Activated naive CD8-positive, alpha-beta T cell treated with anti-CD3 and anti-CD28 coated beads, Interleukin-2, amount 10 ng/mL, durations not matched to agents 7 days and 5 days (primary cell): ENCODE results near the gene OR52K2. TPM values are rescaled to one million over a fixed set of nuclear protein-coding genes. Genes with fewer than 3 reads are reported as not detected.

Experiments used
- ATAC-seq: fragments of 150-1000 bp; cut with Tn5 transposase; one replicate; pipeline ENCODE4 v1.10.0; 2021; ENCODE audit warnings: low read depth, moderate library complexity
- POLR2A ChIA-PET: fragments of 350-600 bp; sonication (Branson Sonifier 250); formaldehyde crosslinking; loops from one replicate; lab custom pipeline; 2021; ENCODE audit warnings: antibody characterized with exemption; lab: Charles Lee
- DNase-seq: peaks from one replicate; pipeline ENCODE4 v3.0.0; 2021
- H3K27ac Mint-ChIP-seq: one replicate; pipeline ENCODE4 v1.8.0; 2022; ENCODE audit warnings: mild to moderate bottlenecking, mixed read lengths
- H3K27me3 Mint-ChIP-seq: one replicate; pipeline ENCODE4 v1.8.0; 2022; ENCODE audit warnings: mild to moderate bottlenecking, moderate library complexity, mixed read lengths
- H3K36me3 Mint-ChIP-seq: one replicate; pipeline ENCODE4 v1.8.0; 2021; ENCODE audit warnings: mild to moderate bottlenecking, mixed read lengths
- H3K4me1 Mint-ChIP-seq: one replicate; pipeline ENCODE4 v1.8.0; 2021; ENCODE audit warnings: mixed read lengths
- H3K4me3 Mint-ChIP-seq: one replicate; pipeline ENCODE4 v1.8.0; 2022; ENCODE audit warnings: mild to moderate bottlenecking, moderate library complexity, mixed read lengths
- H3K9me3 Mint-ChIP-seq: one replicate; pipeline ENCODE4 v1.8.0; 2021; ENCODE audit warnings: mixed read lengths
- total RNA-seq, 2 experiments: library from RNA; stranded (reverse); gene quantifications; one replicate each; pipeline ENCODE4 v1.2.3, GENCODE V29; 2021

OR52K2 gene
- total RNA-seq, 2 experiments from 2014 or later, result not detected

GRCh38 chr11:4491878-4492606 lies 42.9 kb downstream of the OR52K2 start:
- Mint-ChIP-seq H3K4me3 (no peak overlapping the region), H3K27ac (no peak overlapping the region), H3K9me3 (no peaks in the 10 kb centered on the region), H3K36me3 (no peaks in the 10 kb centered on the region), H3K27me3 (peaks cover 16% of the 10 kb centered on the region), H3K4me1 (peaks cover 2% of the 10 kb centered on the region)
- POLR2A ChIA-PET, result interaction anchor here (1.1 kb wide), 1 partner anchor 305 kb away, joined by 3 read pairs; no protein-coding TSS in a partner anchor
- DNase-seq, result no peak
- no peak for ATAC-seq

- DNase-seq (no peak), ATAC-seq (no peak)
- POLR2A ChIA-PET, result no interaction called here
- no peaks in the 10 kb centered on the region for H3K36me3 Mint-ChIP-seq
- no peak overlapping the region for H3K27ac Mint-ChIP-seq
- peaks cover 16% of the 10 kb centered on the region for H3K27me3 Mint-ChIP-seq
- H3K9me3 Mint-ChIP-seq, result no peaks in the 10 kb centered on the region
- H3K4me3 Mint-ChIP-seq, result no peak overlapping the region
- H3K4me1 Mint-ChIP-seq, result peaks cover 2% of the 10 kb centered on the region
Measured at GRCh38 chr11:4493480-4493818, 44.4 kb downstream of the OR52K2 start.

- H3K4me3 Mint-ChIP-seq, result no peak overlapping the region
- H3K27ac Mint-ChIP-seq, result no peak overlapping the region
- ATAC-seq (no peak), DNase-seq (no peak)
- no peaks in the 10 kb centered on the region for H3K36me3 Mint-ChIP-seq
- no peaks in the 10 kb centered on the region for H3K9me3 Mint-ChIP-seq
- peaks cover 2% of the 10 kb centered on the region for H3K4me1 Mint-ChIP-seq
- peaks cover 16% of the 10 kb centered on the region for H3K27me3 Mint-ChIP-seq
- POLR2A ChIA-PET, result no interaction called here
Measured at GRCh38 chr11:4495487-4495886, 46.4 kb downstream of the OR52K2 start.

GRCh38 chr11:4495986-4496385 lies 46.9 kb downstream of the OR52K2 start:
- no peaks in the 10 kb centered on the region for H3K36me3 Mint-ChIP-seq
- H3K27ac Mint-ChIP-seq, result no peak overlapping the region
- POLR2A ChIA-PET, result no interaction called here

GRCh38 chr11:4496557-4497248 lies 47.6 kb downstream of the OR52K2 start:
- no peaks in the 10 kb centered on the region for H3K9me3 Mint-ChIP-seq

More at GRCh38 chr11:4495986-4496385, 46.9 kb downstream of the OR52K2 start:
- ATAC-seq, result no peak
- DNase-seq, result no peak
- H3K27me3 Mint-ChIP-seq, result peaks cover 16% of the 10 kb centered on the region
- H3K9me3 Mint-ChIP-seq, result no peaks in the 10 kb centered on the region
- no peak overlapping the region for H3K4me3 Mint-ChIP-seq
- peaks cover 2% of the 10 kb centered on the region for H3K4me1 Mint-ChIP-seq

More at GRCh38 chr11:4496557-4497248, 47.6 kb downstream of the OR52K2 start:
- POLR2A ChIA-PET, result no interaction called here
- peaks cover 16% of the 10 kb centered on the region for H3K27me3 Mint-ChIP-seq
- H3K27ac Mint-ChIP-seq, result no peak overlapping the region
- ATAC-seq, result no peak
- DNase-seq, result no peak
- H3K4me1 Mint-ChIP-seq, result peaks cover 2% of the 10 kb centered on the region
- no peaks in the 10 kb centered on the region for H3K36me3 Mint-ChIP-seq
- H3K4me3 Mint-ChIP-seq, result no peak overlapping the region

Other genes with a start within 250 kb of the OR52K2 start
- gene OR52B4, start 80.9 kb upstream of the OR52K2 start, total RNA-seq, result not detected
- gene TRIM21, start 55.6 kb upstream of the OR52K2 start, total RNA-seq, result 10 to 100 TPM; 51.6 to 56.4 TPM
- gene OR52K1, start 33.4 kb downstream of the OR52K2 start, total RNA-seq, result not detected
- not detected for gene OR52M1, start 95.9 kb downstream of the OR52K2 start, total RNA-seq
- not detected for gene OR52I2, start 132.4 kb downstream of the OR52K2 start, total RNA-seq
- not detected for gene OR52I1, start 144.7 kb downstream of the OR52K2 start, total RNA-seq
- 10 to 100 TPM; 17.7 to 21.4 TPM for gene TRIM68, start 158.9 kb downstream of the OR52K2 start, total RNA-seq
- gene OR51D1, start 188.2 kb downstream of the OR52K2 start, total RNA-seq, result not detected
- gene OR51E1, start 194.7 kb downstream of the OR52K2 start, total RNA-seq, result not detected
- gene OR51E2, start 248.6 kb downstream of the OR52K2 start, total RNA-seq, result not detected